ENCODE data around the gene ABLIM3.

The ABLIM3 gene

DNA sequence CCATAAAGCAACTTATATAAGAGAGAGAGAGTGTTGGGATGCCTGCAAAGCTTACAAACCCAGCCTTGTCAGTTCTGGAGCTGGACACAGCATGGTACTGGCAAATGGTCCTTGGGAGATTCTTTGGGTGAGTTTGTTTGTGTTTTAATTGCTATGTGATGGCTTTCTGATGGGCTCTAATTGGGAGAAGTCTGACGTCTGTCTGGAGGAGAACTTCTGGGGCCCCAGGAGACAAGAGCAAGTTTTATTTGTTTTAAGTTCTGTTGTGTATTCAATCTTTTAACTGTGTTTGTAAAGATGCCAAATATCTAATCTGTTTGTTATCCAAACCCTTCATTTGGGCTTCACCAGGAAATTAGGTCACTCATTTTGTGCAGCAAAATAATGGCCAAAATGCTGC lies 80.0 kb downstream of the ABLIM3 start:
- DNase-seq: no peak

DNA sequence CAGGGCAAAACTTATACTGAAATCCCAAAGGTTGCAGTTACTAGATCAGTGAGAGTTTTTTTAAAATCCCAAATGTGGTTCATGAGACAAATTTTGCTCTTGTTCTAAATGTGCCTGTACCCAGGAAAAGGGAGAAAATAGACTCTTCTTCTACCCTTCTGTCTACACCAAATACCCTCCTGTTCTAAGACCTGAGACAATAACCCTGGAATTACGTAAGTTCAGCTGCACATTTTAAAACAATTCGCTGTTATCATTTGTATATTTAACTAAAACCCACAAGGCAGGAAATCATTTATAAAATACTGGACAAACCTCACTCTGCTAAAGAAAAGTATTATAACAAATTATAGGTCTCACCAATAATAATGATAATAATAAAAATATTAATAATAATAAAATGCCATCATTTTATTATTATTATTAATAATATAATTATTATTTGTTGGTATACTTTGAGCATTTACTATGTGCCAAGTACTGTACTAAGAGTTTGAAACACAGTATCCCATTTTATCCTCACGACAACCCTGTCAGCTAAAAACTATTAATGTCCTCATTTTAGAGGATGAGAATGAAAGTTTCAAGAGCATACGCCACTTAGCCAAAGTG lies 80.5 kb downstream of the ABLIM3 start:
- no peak for DNase-seq

GRCh38 chr5:149223081-149223848 lies 82.0 kb downstream of the ABLIM3 start:
- DNase-seq: peak; percentile 37

- no peak for DNase-seq
These were observed 83.0 kb downstream of the ABLIM3 start for GRCh38 chr5:149224282-149224681.

GRCh38 chr5:149227168-149227826 lies 86.0 kb downstream of the ABLIM3 start:
- DNase-seq: no peak

DNA sequence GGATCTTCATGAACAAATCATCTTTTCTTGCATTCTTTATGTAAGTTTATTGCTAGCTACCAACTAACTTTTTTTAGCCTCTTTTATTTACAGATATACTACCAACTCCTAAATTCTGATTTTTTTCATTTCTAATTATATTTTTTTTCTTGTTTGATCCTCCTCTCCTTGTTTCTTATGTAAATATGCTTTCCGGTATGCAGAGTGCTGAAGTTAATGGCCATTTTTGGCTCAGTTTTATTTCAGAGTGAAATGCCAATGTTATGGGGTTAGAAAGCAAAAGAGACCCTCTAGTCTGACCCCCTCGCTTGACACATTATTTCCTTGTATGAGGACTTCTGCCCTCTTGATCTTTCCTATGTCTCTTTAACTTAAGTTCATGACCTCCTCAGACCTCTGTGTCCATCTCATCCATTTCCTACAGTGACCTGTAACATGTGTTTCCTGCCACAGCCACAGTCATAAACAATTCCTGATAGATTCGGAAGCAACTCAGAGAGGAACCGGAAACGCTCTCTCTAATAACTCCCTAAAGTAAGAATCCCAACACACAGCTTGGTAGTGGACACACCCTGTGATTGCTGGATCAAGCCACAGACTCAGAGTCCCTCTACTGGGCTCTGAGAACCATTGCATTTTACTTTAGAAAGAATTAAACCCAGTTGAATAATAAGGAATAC lies 87.5 kb downstream of the ABLIM3 start:
- DNase-seq: peak; percentile 75

- no peak for DNase-seq
These were observed 88.1 kb downstream of the ABLIM3 start for GRCh38 chr5:149229298-149229937.

DNA sequence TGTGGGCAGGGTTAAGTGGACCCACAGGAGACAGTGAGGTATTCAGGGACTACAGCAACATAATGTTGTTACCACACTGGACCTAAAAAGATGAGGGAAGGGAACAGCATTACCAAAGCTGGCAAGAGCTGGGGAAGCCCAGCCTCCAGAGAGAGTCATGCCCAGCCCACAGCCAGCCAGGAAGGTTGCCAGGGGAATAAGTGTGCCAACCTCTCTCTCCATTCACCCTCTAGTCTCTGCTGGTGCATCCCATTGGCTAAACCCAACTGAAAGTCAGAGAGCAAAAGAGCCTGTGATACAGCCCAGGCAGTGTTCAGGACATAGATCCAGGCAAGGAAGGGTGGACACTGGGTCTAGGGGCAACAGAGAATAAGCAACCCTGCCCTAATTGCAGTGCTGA lies 94.5 kb downstream of the ABLIM3 start:
- DNase-seq: no peak

- no peak for DNase-seq
These were observed 96.4 kb downstream of the ABLIM3 start for GRCh38 chr5:149237662-149238061.

DNA sequence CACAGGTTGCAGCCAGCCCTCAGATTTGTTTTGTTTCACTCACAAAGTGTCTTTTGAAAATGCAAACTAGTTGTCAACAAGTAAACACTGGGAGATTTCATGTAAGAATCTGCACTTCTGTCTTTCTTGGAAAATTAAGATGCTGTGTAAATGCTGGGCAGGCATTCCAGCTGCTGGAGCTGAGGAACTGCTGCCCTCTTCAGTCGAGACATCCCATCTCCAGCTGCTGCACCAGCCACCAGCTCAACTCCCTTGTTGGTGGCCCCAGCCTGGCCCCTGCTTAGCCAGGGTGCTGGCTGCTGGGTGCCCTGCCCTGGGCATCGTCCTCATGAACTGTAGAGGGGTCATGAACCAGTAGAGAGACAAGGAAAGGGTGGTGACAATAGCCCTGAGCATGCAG lies 97.2 kb downstream of the ABLIM3 start:
- DNase-seq: no peak

DNA sequence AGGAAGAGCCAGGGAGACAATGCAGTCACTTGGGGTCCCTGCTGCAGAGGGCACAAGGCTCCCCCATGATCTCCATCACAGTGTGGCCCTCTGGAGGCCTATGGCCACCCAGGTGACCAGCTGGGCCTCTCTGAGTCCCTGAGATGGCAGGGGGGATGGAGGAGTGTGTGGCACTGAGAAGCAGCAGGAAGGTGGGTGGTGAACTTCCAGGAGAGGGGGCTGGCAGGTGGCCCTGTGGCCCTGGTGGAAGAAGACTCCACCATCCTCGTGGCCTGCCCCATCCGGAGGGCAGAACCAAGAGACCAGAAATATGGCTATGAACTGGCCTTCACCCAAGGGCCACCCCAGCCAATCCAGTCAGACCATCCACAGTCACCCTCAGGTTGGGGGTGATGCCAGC lies 98.6 kb downstream of the ABLIM3 start:
- no peak for DNase-seq

DNA sequence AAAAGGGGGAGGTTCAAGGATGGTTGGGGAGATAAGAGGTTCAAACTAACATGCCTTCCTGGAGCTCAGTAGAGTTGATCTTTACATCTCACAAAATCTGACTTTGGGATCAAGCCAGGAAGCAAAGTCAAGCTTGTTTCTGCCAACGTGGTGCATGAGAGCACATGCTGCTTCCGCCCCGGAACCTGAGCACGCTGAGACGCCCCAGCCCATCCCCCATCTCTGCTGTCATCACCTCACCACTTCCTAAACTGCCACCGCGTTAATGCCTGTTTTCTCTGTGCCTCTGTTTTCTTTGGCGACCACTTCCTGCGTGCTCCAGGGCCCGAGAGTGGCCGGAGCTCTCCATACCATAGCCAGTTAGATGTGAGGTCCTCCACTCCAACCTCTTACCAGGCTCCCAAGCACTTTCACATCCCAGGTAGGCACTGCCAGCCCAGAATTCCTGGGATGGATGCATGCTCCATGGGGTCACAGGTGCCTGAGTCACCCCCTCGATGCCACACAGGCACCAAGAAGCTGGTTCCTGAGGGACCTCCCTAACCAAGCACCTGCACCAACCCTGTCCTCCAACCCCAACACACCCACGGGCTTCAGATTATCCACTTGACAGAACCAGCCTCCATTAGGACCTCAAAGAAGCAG lies 99.2 kb downstream of the ABLIM3 start:
- peak; percentile 54 for DNase-seq

GRCh38 chr5:149242339-149242738 lies 101.0 kb downstream of the ABLIM3 start:
- DNase-seq: no peak

GRCh38 chr5:149246906-149247305 lies 105.6 kb downstream of the ABLIM3 start:
- no peak for DNase-seq

- DNase-seq: no peak
These were observed 106.4 kb downstream of the ABLIM3 start for GRCh38 chr5:149247726-149248125.

DNA sequence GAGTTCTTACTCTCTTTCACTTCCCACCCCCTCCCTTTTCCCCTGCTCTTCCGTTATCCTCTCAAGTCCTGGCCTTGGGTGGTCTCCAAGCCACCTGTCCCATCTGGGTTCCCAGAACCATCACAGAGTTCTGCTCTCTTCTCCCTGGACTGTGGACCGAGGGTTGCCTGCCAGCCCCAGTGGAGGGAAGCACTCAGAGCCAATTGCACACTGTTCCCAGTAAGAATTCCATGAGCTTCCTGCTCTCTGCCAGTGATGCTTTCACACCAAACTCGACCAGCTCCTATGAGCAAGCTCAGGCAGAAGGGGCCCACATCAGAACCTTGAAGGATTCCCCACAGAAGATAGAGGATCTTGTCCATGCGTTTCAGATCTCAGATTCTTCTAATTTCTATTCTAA lies 110.3 kb downstream of the ABLIM3 start:
- DNase-seq: no peak

GRCh38 chr5:149254506-149254905 lies 113.2 kb downstream of the ABLIM3 start:
- DNase-seq: peak; percentile 15

DNA sequence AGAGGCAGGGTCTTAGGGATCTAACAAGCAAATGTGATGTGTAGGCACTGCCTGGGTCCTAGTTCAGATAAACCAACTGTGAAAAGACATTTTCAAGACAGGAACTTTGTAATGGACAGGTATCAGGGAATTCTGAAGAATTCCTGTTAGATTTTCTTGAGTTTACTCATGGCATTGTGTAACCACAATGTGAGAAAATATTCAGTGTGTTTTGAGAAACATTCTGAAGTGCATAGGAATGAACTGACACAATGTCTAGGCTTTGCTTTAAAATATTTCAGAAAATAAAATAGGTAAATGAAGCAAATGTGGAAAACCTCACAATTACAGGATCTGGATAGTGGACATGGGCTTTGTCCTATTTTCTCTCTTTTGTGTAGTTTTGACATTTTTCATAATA lies 115.2 kb downstream of the ABLIM3 start:
- DNase-seq: no peak

DNA sequence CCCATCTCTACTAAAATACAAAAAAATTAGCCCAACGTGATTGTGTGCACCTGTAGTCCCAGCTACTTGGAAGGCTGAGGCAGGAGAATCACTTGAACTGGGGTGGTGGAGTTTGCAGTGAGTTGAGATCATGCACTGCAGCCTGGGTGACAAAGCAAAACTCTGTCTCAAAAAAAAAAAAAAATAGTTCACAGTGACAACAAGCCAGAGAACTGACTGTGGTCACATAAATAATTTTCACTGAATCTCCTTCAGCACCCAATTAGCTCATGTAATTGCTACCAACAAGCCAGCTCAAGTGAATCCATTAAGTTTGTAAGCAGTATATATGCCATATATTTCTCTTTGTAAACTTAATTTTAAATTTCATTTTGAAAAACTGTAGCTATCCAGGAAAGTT lies 115.8 kb downstream of the ABLIM3 start:
- no peak for DNase-seq

GRCh38 chr5:149257889-149258705 lies 116.8 kb downstream of the ABLIM3 start:
- no peak for DNase-seq

GRCh38 chr5:149260761-149261160 lies 119.5 kb downstream of the ABLIM3 start:
- DNase-seq: no peak

DNA sequence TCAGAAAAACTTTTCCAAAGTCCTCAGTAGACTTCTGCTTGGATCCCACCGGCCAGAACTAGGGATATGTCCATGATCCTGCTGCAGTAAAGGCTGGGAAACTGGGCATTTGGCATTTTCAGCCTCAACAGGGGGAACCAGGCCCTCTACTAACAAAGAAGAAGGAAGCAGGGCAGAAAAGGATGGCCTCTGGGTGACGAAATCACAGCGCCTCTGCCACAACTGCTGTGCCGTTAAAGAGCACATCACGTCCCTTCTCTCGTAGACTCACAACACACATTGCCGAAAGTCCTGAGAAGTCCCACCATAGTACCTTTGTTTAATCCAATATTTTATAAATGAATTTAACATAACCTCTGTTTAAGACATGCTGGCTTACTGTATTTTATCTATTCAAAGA lies 120.0 kb downstream of the ABLIM3 start:
- peak; percentile 17 for DNase-seq
